Activated naive CD8-positive, alpha-beta T cell treated with anti-CD3 and anti-CD28 coated beads, Interleukin-2, amount 10 ng/mL, durations not matched to agents 7 days and 5 days (primary cell): ENCODE data around the gene EDARADD. TPM values are rescaled to one million over a fixed set of nuclear protein-coding genes. Genes with fewer than 3 reads are reported as not detected.
A peak's percentile ranks its signal among the peaks of the same experiment; 100 is the strongest.

Experiments
- ATAC-seq: fragments of 150-1000 bp; cut with Tn5 transposase; one replicate; pipeline ENCODE4 v1.10.0; 2021; ENCODE audit warnings: low read depth, moderate library complexity
- POLR2A ChIA-PET: fragments of 350-600 bp; sonication (Branson Sonifier 250); formaldehyde crosslinking; loops from one replicate; lab custom pipeline; 2021; ENCODE audit warnings: antibody characterized with exemption; lab: Charles Lee
- DNase-seq: peaks from one replicate; pipeline ENCODE4 v3.0.0; 2021
- H3K27ac Mint-ChIP-seq: one replicate; pipeline ENCODE4 v1.8.0; 2022; ENCODE audit warnings: mild to moderate bottlenecking, mixed read lengths
- H3K27me3 Mint-ChIP-seq: one replicate; pipeline ENCODE4 v1.8.0; 2022; ENCODE audit warnings: mild to moderate bottlenecking, moderate library complexity, mixed read lengths
- H3K36me3 Mint-ChIP-seq: one replicate; pipeline ENCODE4 v1.8.0; 2021; ENCODE audit warnings: mild to moderate bottlenecking, mixed read lengths
- H3K4me1 Mint-ChIP-seq: one replicate; pipeline ENCODE4 v1.8.0; 2021; ENCODE audit warnings: mixed read lengths
- H3K4me3 Mint-ChIP-seq: one replicate; pipeline ENCODE4 v1.8.0; 2022; ENCODE audit warnings: mild to moderate bottlenecking, moderate library complexity, mixed read lengths
- H3K9me3 Mint-ChIP-seq: one replicate; pipeline ENCODE4 v1.8.0; 2021; ENCODE audit warnings: mixed read lengths
- total RNA-seq, 2 experiments: library from RNA; stranded (reverse); gene quantifications; one replicate each; pipeline ENCODE4 v1.2.3, GENCODE V29; 2021

EDARADD gene
- total RNA-seq, 2 experiments from 2014 or later: 3.1 to 3.6 TPM

DNA sequence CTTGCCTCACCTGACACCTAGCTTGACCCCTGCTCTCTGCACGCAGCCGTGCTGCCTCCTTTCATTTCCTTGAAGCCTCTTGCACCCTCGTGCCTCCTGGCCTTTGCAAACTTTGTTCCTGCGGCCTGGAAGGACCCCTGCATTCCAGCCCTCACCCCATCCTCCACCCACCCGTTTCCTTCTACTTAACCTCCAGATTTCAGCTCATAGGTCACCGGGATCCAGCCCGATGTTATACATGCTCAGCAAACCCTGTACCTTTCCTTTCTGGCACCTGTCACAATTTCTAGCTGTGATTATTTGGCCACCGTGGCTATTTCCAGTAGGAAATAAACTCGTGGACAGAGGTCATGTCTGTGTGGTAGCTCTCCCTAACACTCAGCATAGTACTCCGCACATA is 4.5 kb downstream of the EDARADD start:
- POLR2A ChIA-PET: no interaction called here

DNA sequence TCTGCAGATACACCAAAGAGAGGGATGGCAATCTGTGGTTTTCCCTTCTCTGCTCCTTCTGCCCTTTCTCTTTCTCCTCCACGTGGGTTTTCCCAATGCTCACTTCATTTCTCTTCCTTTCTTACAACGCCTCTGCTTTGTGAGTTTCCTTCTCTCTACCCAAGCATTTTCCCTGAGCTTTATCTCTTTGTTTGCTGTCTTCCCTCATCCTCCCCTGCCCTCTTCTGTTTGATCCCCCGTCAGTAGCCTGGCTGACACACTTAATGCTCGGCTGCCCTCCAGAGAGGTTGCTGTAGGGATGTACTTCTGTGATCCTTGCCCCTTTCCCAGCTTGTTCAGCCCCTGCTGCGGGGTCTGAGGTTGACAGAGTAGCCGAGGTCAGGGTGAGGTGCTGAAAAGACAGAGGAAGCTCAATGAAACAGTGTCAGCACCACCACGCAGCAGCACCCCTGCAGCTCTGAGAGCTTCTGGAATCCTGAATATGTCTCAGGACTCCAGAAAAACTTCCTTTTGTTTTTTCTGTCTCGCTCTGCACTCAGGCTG is 6.0 kb downstream of the EDARADD start:
- no peak overlapping the region for H3K27ac Mint-ChIP-seq
- H3K9me3 Mint-ChIP-seq: no peaks in the 10 kb centered on the region
- no peak for ATAC-seq
- no peaks in the 10 kb centered on the region for H3K36me3 Mint-ChIP-seq
- peaks cover 8% of the 10 kb centered on the region for H3K4me1 Mint-ChIP-seq
- no peak overlapping the region for H3K4me3 Mint-ChIP-seq
- POLR2A ChIA-PET: no interaction called here
- no peak for DNase-seq
- H3K27me3 Mint-ChIP-seq: peaks cover 30% of the 10 kb centered on the region

More for the DNA sequence above, 4.5 kb downstream of the EDARADD start:
- H3K27ac Mint-ChIP-seq: no peak overlapping the region
- no peaks in the 10 kb centered on the region for H3K36me3 Mint-ChIP-seq
- peaks cover 19% of the 10 kb centered on the region for H3K4me1 Mint-ChIP-seq
- H3K9me3 Mint-ChIP-seq: no peaks in the 10 kb centered on the region
- ATAC-seq (no peak), DNase-seq (no peak)
- H3K27me3 Mint-ChIP-seq: peaks cover 43% of the 10 kb centered on the region
- H3K4me3 Mint-ChIP-seq: no peak overlapping the region

DNA sequence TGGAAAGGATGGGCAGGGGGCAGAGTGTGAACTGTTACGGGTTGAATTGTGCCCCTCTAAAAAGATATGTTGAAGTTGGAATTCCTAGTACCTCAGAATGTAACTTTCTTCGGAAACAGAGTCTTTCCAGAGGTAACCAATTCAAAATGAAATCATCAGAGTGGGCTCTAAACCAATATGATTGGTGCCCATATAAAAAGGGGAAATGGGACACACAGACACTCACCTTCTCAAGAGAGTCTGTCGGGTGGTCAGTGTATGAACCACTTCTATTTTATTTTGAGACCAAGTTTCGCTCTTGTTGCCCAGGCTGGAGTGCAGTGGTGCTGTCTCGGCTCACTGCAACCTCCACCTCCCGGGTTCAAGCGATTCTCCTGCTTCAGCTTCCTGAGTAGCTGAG is 7.6 kb downstream of the EDARADD start:
- no peak for DNase-seq
- peaks cover 22% of the 10 kb centered on the region for H3K27me3 Mint-ChIP-seq
- no peaks in the 10 kb centered on the region for H3K9me3 Mint-ChIP-seq
- H3K27ac Mint-ChIP-seq: no peak overlapping the region
- no peak for ATAC-seq
- no peak overlapping the region for H3K4me3 Mint-ChIP-seq
- POLR2A ChIA-PET: no interaction called here
- H3K36me3 Mint-ChIP-seq: no peaks in the 10 kb centered on the region
- peaks cover 1% of the 10 kb centered on the region for H3K4me1 Mint-ChIP-seq

DNA sequence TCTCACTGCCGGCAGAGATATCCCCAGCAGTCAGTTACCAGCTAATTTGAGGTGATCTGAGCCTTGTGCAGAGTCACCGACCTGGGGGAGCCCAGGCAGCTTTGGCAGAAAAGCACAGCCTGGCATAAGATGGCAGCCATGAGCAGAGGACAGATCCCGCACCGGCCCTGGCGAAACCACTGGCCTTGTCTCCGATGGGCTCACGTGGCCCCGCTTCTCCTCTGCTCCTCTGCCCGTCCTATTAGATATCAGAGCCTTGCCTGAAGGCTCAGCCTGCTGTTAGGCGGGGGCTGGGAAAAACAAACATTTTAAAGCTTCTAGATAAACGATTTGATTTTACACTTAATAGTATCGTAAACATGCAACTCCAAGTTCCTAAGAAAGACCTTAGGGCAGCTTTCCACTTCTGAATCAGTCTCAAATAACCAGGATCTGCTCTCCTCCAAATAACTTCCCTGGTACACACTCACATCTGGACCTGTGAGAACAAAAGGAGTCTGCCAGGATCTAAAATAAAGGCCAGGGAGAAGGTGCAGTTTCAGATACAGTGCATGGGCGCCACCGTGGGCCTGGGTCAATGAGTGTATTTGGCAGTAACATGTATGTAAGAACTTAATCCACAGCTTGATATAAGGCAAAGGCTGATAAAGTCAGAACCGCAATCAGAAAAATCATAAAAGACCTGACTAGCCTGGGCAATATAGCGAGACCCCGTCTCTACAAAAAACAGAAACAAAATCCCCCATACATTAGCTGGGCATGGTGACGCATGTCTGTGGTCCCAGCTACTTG is 10.0 kb downstream of the EDARADD start:
- H3K4me1 Mint-ChIP-seq: peaks cover 1% of the 10 kb centered on the region
- no peak for ATAC-seq

DNA sequence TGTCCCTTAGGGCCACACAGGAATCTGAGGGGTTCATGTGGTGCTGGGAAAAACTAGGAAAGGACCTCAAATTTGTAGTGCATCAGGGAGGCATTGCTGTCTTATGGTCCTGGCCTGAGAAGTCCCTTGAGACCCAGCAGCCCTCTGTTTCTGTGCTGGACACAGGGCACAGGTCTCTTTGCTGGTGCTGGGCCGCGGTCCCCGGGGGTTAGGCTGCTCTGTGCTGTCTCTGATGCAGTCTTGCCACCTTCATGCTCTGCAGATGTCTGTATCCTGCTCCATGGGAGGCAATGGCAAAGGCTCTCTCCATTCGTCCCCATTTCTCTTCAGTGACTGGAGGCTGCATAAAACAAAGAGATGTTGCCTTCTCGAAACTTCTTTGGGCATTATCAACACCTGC is 13.0 kb downstream of the EDARADD start:
- no peak overlapping the region for H3K4me3 Mint-ChIP-seq
- H3K27ac Mint-ChIP-seq: no peak overlapping the region
- H3K27me3 Mint-ChIP-seq: peaks cover 11% of the 10 kb centered on the region
- POLR2A ChIA-PET: no interaction called here
- H3K36me3 Mint-ChIP-seq: no peaks in the 10 kb centered on the region
- ATAC-seq: no peak
- H3K9me3 Mint-ChIP-seq: no peaks in the 10 kb centered on the region
- DNase-seq: no peak
- no peaks in the 10 kb centered on the region for H3K4me1 Mint-ChIP-seq

More for the DNA sequence above, 10.0 kb downstream of the EDARADD start:
- POLR2A ChIA-PET: no interaction called here
- Mint-ChIP-seq H3K27ac (no peak overlapping the region), H3K36me3 (no peaks in the 10 kb centered on the region), H3K9me3 (no peaks in the 10 kb centered on the region), H3K4me3 (no peak overlapping the region), H3K27me3 (peaks cover 15% of the 10 kb centered on the region)
- DNase-seq: no peak

DNA sequence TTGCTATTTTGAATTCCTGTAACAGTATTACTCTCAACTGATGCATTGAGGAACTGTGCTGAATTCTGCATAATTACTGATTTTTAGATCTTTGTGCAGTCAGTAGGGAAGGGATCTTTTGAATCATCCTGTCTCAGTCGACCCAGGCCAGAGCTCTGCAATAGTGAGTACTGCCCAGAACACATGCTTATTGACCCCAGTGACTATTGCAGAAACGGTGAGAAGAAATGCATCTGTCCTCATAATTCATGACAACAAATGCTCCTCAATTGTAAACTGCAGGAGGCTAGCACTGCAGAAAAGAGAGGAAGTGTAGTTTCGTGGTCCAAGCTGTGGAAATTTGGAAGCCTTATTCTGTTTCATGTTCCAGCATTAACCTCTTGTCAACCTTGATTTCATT is 19.6 kb downstream of the EDARADD start:
- Mint-ChIP-seq H3K9me3 (no peaks in the 10 kb centered on the region), H3K27me3 (peaks cover 3% of the 10 kb centered on the region), H3K4me1 (peaks cover 4% of the 10 kb centered on the region), H3K36me3 (no peaks in the 10 kb centered on the region), H3K27ac (no peak overlapping the region), H3K4me3 (no peak overlapping the region)
- POLR2A ChIA-PET: no interaction called here
- no peak for ATAC-seq
- DNase-seq: no peak

DNA sequence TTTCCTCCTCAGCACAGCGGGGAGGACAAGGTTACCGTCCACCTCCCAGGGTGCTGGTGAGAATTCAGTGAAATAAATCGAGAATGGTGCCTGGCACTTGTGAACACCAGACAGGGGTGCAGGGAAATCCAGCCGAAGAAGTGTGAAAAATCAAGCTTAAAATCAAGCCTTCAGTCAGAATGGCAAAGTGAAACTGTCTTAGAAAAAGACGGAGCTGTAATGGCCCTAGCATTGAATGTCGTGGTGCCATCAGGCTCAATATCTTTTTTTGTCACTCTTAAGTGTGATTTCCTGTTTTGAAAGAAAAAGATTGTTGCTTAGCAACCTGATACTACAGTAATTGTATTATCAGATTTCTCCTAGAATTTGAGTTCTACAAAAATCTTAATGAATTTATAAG is 22.1 kb downstream of the EDARADD start:
- H3K4me1 Mint-ChIP-seq: peaks cover 4% of the 10 kb centered on the region
- no peaks in the 10 kb centered on the region for H3K9me3 Mint-ChIP-seq
- ATAC-seq (peak; percentile 63), DNase-seq (no peak)
- H3K27me3 Mint-ChIP-seq: peaks cover 5% of the 10 kb centered on the region
- H3K27ac Mint-ChIP-seq: peak overlapping the region; percentile 65
- no peaks in the 10 kb centered on the region for H3K36me3 Mint-ChIP-seq
- H3K4me3 Mint-ChIP-seq: peak overlapping the region; percentile 24
- POLR2A ChIA-PET: no interaction called here

DNA sequence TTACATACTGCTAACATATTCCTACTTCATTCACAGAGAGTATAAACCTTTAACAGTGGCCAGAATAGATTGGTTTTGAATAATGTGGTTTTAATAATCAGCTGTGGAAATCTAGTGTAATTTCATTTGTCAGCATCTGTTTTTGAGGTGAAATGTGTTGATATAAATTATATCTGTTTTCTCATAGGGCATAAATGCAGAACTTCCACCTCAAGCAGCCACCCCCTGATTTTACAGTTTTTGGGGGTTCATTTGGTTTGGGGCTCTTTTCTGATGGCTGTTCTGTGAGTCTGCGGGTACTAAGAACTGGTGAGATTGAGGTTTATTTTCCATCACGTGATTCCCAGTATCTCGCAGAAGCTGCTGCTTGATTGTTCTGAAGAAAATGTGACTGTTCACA is 23.2 kb downstream of the EDARADD start:
- no peaks in the 10 kb centered on the region for H3K9me3 Mint-ChIP-seq
- DNase-seq (no peak), ATAC-seq (no peak)
- H3K27me3 Mint-ChIP-seq: peaks cover 3% of the 10 kb centered on the region
- no peaks in the 10 kb centered on the region for H3K36me3 Mint-ChIP-seq
- H3K27ac Mint-ChIP-seq: no peak overlapping the region
- POLR2A ChIA-PET: no interaction called here
- peaks cover 4% of the 10 kb centered on the region for H3K4me1 Mint-ChIP-seq
- no peak overlapping the region for H3K4me3 Mint-ChIP-seq

DNA sequence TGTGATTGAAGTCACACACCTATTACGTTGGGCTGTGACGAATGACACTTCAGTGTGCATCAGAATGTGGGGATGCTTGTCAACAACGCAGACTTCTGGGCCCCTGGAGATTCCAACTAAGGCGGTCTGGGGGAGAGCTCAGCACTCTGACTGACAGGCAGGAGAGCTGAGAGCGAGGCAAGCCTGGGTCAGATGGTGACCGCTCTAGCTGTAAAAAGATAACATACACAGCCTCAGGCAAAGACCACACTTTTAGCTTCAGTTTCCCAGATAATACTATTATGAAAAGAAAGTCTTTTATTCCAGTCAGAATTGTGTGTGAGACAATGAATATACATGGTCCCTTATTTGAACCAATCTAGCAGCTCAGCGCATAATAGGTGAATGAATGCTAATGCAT is 25.4 kb downstream of the EDARADD start:
- H3K4me1 Mint-ChIP-seq: peaks cover 4% of the 10 kb centered on the region
- no peak for DNase-seq
- no peak overlapping the region for H3K4me3 Mint-ChIP-seq
- H3K27me3 Mint-ChIP-seq: peaks cover 3% of the 10 kb centered on the region
- no peak for ATAC-seq
- POLR2A ChIA-PET: no interaction called here
- H3K36me3 Mint-ChIP-seq: no peaks in the 10 kb centered on the region
- no peak overlapping the region for H3K27ac Mint-ChIP-seq
- no peaks in the 10 kb centered on the region for H3K9me3 Mint-ChIP-seq

DNA sequence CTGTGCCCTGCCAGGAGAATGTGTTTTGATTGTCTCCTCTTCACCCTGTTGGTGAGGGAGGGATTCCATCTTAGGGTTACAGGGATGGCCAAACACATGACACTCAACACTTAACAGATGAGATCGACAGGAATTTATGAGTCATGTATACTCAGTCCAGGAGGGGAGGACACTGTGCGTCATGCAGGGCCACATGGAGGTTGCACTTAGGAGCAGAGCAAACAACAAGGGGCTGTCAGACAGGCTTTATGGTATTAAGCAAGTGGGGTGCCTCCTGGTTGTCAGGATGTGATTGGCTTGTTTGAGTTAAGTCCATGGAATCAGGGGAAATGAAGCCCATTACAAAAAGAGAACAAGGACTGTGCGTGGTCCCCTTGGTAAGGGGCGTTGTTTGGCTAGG is 26.9 kb downstream of the EDARADD start:
- Mint-ChIP-seq H3K4me1 (peaks cover 2% of the 10 kb centered on the region), H3K36me3 (no peaks in the 10 kb centered on the region), H3K27me3 (peaks cover 3% of the 10 kb centered on the region), H3K4me3 (no peak overlapping the region), H3K9me3 (no peaks in the 10 kb centered on the region), H3K27ac (no peak overlapping the region)
- no peak for ATAC-seq
- POLR2A ChIA-PET: no interaction called here
- DNase-seq: no peak

DNA sequence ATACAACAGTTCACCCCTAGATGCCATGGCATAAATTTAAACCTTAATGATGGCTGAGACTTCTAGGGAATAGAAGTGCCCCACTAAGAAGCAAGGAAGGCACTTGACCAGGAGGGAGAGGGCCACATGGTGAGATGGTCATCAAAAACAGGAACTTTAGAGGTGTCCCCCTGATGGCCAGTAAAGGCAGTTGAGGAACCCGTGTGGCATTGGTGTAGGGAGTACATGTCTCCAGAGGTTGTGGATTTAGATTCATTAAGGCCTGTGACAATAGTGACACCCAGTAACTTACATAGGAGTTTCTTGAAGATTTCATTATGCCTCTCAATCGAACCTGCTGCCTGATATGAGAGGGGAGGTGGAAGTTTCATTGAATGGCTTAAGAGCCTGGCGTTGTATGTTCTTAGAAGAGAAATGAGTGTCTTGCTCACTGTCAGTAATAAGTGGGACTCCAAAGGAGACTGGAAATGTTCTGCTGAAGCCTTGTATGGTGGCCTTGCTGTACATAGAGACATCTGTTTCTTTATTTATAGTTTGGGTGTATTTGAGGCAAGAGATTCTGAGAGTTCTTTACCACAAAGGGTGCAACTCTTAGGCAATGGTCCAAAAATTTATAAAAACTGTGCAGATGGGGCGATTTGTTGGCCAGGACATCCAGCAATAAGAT is 27.9 kb downstream of the EDARADD start:
- H3K4me3 Mint-ChIP-seq: no peak overlapping the region
- POLR2A ChIA-PET: no interaction called here
- H3K4me1 Mint-ChIP-seq: no peaks in the 10 kb centered on the region
- peaks cover 5% of the 10 kb centered on the region for H3K27me3 Mint-ChIP-seq
- no peaks in the 10 kb centered on the region for H3K9me3 Mint-ChIP-seq
- ATAC-seq: no peak
- no peak overlapping the region for H3K27ac Mint-ChIP-seq
- DNase-seq: no peak
- no peaks in the 10 kb centered on the region for H3K36me3 Mint-ChIP-seq

DNA sequence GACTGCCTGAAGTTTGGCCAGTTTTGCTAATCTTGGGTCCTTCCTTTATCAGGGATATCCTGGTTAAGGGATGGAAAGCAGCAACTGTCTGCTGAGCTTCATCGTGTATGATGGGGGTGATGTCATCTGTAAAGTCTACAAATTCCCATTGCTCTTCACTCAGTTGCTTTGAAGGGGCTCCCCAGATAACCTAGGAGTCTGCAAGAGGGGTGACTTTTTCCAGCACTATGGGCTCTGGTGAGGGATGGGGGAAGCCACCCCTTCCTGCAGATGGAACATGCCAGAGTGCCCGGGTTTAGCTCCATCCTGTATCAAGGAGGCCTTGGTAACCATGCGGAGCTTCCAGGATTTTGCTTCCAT is 28.4 kb downstream of the EDARADD start:
- no peak overlapping the region for H3K27ac Mint-ChIP-seq
- H3K9me3 Mint-ChIP-seq: no peaks in the 10 kb centered on the region
- peaks cover 5% of the 10 kb centered on the region for H3K27me3 Mint-ChIP-seq
- no peak for DNase-seq
- H3K4me1 Mint-ChIP-seq: no peaks in the 10 kb centered on the region
- H3K4me3 Mint-ChIP-seq: no peak overlapping the region
- H3K36me3 Mint-ChIP-seq: no peaks in the 10 kb centered on the region
- no peak for ATAC-seq
- POLR2A ChIA-PET: interaction anchor here (0.5 kb wide), 1 partner anchor 851 kb away, joined by 3 read pairs; no protein-coding TSS in a partner anchor

DNA sequence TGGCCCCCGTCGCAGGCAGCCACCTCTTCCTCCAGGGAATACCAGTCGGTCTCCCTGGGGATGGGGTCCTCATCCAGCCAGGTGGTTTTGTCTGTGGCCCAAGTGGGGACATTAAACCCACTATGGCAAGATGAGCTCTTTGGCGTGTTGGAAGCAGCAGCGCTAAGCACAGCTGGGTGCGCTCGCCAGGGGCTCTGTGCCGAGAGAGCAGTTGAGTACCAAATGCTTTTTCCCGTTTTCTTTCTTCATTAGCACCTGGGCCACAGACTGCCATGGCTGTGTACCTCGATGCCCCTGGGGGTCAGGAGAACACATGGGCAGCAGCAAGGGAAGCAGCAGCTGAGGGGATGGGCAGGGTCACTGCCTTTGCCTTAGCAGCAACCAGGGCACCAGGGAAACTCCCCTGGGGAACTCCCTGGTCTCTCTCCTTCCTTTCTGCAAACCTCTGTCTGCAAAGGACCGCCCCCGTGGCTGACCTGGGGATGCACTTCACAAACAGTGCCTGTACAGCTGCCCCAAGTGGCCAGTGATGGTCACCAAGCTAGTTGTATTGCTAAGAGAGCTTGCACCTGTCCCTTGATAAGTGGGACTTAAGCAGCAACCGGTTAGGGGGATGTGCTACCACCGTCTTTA is 31.1 kb downstream of the EDARADD start:
- Mint-ChIP-seq H3K4me3 (no peak overlapping the region), H3K4me1 (no peaks in the 10 kb centered on the region), H3K9me3 (no peaks in the 10 kb centered on the region), H3K27me3 (peaks cover 2% of the 10 kb centered on the region), H3K27ac (no peak overlapping the region), H3K36me3 (no peaks in the 10 kb centered on the region)
- ATAC-seq: no peak
- POLR2A ChIA-PET: interaction anchor here (0.6 kb wide), 2 partner anchors 14 to 240 kb away, joined by 3 read pairs; no protein-coding TSS in a partner anchor
- no peak for DNase-seq
